Psoas muscle (tissue), 8 donors: ENCODE data around the gene NUP50. TPM values are rescaled to one million over a fixed set of nuclear protein-coding genes. Genes with fewer than 3 reads are reported as not detected.

ENCODE experiments used
- ATAC-seq, 4 donors: fragments of 200-7000 bp; cut with Tn5 transposase; one replicate each; pipeline ENCODE4 v1.9.1; 2020; ENCODE audit warnings: moderate library complexity in 3 of 4, mild to moderate bottlenecking in 2 of 4
- DNase-seq, 2 donors: peaks; one replicate each; pipeline ENCODE4 v3.0.0-alpha.2; 2020
- H3K27ac ChIP-seq: fragments of 200-600 bp; one replicate; pipeline ENCODE4 v1.8.0; 2022
- H3K27me3 ChIP-seq, 3 donors: fragments of 200-600 bp in 1 of 3; one replicate each; pipeline versions ENCODE4 v1.6.1 to v1.8.0; 2013 to 2022; ENCODE audit warnings: low read length in 2 of 3, mild to moderate bottlenecking in 2 of 3, moderate library complexity in 1 of 3; ENCODE audit not compliant: insufficient read depth in 3 of 3
- H3K36me3 ChIP-seq, 2 donors: fragments of 200-600 bp in 1 of 2; one replicate each; pipeline versions ENCODE4 v1.6.1 to v1.8.0; 2013 to 2022; ENCODE audit warnings: low read depth in 1 of 2, mild to moderate bottlenecking in 1 of 2, moderate library complexity in 1 of 2; ENCODE audit not compliant: insufficient read depth in 1 of 2
- H3K4me1 ChIP-seq: fragments of 200-600 bp; one replicate; pipeline ENCODE4 v1.8.0; 2022
- H3K4me3 ChIP-seq: fragments of 200-600 bp; one replicate; pipeline ENCODE4 v1.8.0; 2022; ENCODE audit warnings: mild to moderate bottlenecking
- H3K9me3 ChIP-seq: fragments of 200-600 bp; one replicate; pipeline ENCODE4 v1.8.0; 2022
- CTCF ChIP-seq: fragments of 200-600 bp; IDR thresholded peaks from one replicate; pipeline ENCODE4 v1.8.0; 2022; ENCODE audit warnings: antibody characterized with exemption
- WGBS, 3 donors: extraction: QIAGEN DNeasy Blood & Tissue Kit; methylation state at CpG; one replicate each; pipeline versions ENCODE4 v1.1.6 to v1.1.7; 2013; 5-methylcytosine and 5-hydroxymethylcytosine counted together
- intact Hi-C, 2 donors: fragments of 100-400 bp; cut with DNase I; formaldehyde crosslinking; loops; one replicate each; pipeline versions ENCODE4 v1.11.0 to v1.14.2; 2022
- polyA plus RNA-seq, 3 donors: library from polyadenylated mRNA; stranded (reverse); fragments of 200-250 nt; gene quantifications; one replicate each; pipeline ENCODE4 v1.2.3, GENCODE V29; 2013
- total RNA-seq, 4 donors: library from RNA; stranded (reverse); fragmentation: NEBNext Ultra II Directional in 2 of 4; extraction: Animal tissue kit (Norgen Biotek cat#: 25700) in 2 of 4; gene quantifications; one replicate each; pipeline versions ENCODE4 v1.2.1 to v1.2.4, GENCODE V29; 2021 to 2023
- donor health status: healthy with polysubstance abuse.
- donor health status: DM: no; HTN: no; CAD: no; lungs with moderate emphysema.
- donor health status: Bipolar disorder and iron deficiency.
- donor health status: healthy.
- donor health status: DM: yes; HTN: yes; CAD: no.
- donor health status: DM: no; HTN: no; CAD: no.
- donor health status: DM: no; HTN: no; CAD: no.
- donor health status: DM: yes; HTN: yes; CAD: no.

Gene NUP50
- total and polyA plus RNA-seq, 7 donors, result 6.1 to 26.6 (median 20.3) TPM

- ATAC-seq (peak in 1 of 4 donors; percentile 19), DNase-seq (no peak)
- Histone ChIP-seq H3K36me3 (no peaks in the 10 kb centered on the region), H3K9me3 (no peaks in the 10 kb centered on the region), H3K4me1 (no peaks in the 10 kb centered on the region), H3K4me3 (no peak overlapping the region), H3K27ac (no peak overlapping the region), H3K27me3 (no peaks in the 10 kb centered on the region)
- 83 to 88% (median 83%) methylated on average over 19 of the region's 19 CpGs for WGBS, 3 donors
- intact Hi-C loops, result no loop called here
- no peak for TF ChIP-seq CTCF
Measured at GRCh38 chr22:45224988-45225731, 61.4 kb downstream of the NUP50 start.

DNA sequence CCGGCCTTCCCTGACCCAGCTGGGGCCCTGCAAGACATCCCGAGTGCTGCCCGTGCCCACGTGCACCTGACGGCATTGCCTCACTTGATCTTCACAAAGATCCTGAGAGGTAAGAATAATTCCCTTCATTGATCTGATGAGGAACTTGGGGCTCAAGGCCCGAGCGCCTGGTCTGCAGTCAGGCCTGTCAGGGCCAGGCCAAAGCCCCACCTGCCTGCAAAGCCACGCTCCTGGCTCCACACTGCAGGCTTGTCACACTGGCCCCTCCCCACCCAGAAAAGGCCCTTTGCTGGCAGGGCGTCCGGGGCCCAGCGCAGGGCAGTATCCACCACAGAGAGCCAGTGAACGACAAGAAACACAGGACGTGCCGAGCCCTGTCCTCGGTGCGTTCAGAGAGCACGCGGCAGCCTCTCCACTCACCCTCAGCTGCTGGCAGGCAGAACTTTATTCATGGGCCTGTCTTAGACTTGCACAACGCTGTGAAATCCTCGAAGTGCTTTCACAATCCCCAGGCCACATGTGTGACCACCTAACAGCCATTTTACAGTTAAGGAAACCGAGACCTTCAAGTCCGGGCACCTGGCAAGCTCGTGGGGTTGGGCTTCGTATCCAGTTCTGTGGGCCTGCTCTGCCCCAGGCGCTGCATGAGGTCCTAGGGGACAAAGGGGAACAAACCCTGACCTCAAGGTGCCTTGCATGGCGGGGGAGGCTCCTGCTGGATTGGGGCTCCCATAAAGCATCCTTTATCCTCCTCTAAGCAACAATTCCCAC lies 62.2 kb downstream of the NUP50 start:
- intact Hi-C loops, result no loop called here
- TF ChIP-seq CTCF, result no peak
- Histone ChIP-seq H3K27me3 (no peaks in the 10 kb centered on the region), H3K4me3 (no peak overlapping the region), H3K36me3 (no peaks in the 10 kb centered on the region), H3K4me1 (no peaks in the 10 kb centered on the region), H3K9me3 (no peaks in the 10 kb centered on the region), H3K27ac (no peak overlapping the region)
- peak; percentile 56 to 74 for DNase-seq
- WGBS, 3 donors, result 69 to 84% (median 72%) methylated on average over 26 of the region's 26 CpGs
- peak; percentile 42 to 77 (median 68) for ATAC-seq

DNA sequence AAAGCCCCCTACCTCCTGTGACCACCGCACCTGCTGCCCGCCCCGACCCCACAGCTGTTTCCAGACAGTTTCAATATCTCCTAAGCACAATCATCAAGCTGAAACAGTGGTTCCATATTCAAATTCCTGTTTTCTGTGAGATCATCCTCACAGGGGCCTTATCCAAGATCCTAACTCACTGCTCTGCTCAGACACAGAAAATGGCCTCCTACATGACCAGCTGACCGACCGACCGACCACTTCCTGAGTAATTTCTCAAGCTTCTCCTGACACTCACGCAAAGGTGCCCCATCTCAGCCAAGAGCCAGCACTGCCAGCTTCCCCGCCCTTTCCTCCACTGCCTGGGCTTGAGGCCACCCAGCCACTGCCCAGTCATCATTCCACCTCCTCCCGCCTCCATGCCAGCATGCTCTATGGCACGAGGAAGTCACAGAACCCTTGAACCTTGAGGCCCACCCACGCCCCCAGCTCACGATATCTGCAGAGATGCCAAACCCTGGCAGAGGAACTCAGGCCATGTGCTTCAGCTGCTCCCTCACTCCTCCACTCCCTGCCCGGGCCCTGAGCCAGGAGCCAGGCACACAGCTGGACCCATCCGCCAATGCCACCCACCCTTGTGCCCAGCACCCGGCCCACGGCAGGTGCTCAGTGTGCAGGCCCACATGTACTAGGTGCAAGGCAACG lies 62.9 kb downstream of the NUP50 start:
- ATAC-seq (peak; percentile 28 to 59 (median 33)), DNase-seq (peak in 1 of 2 donors; percentile 58)
- H3K9me3 ChIP-seq, result no peaks in the 10 kb centered on the region
- no peaks in the 10 kb centered on the region for H3K4me1 ChIP-seq
- intact Hi-C loops, result no loop called here
- no peak overlapping the region for H3K4me3 ChIP-seq
- no peaks in the 10 kb centered on the region for H3K27me3 ChIP-seq
- no peak overlapping the region for H3K27ac ChIP-seq
- H3K36me3 ChIP-seq, result no peaks in the 10 kb centered on the region
- 51 to 63% (median 54%) methylated on average over 17 of the region's 17 CpGs for WGBS, 3 donors
- TF ChIP-seq CTCF, result no peak

- TF ChIP-seq CTCF, result no peak
- no peaks in the 10 kb centered on the region for H3K9me3 ChIP-seq
- H3K4me1 ChIP-seq, result no peaks in the 10 kb centered on the region
- no peak for ATAC-seq
- no peaks in the 10 kb centered on the region for H3K36me3 ChIP-seq
- H3K27me3 ChIP-seq, result no peaks in the 10 kb centered on the region
- intact Hi-C loops, result no loop called here
- no peak overlapping the region for H3K27ac ChIP-seq
- DNase-seq, result peak in 1 of 2 donors; percentile 68
- WGBS, 3 donors, result 79 to 83% (median 82%) methylated on average over 16 of the region's 16 CpGs
- H3K4me3 ChIP-seq, result no peak overlapping the region
Measured at GRCh38 chr22:45227645-45228400, 64.1 kb downstream of the NUP50 start.
